Thyroid gland (tissue), 4 donors: ENCODE measurements around the gene TMSB10.

Source experiments
- POLR2A ChIP-seq, 2 donors: fragments of 450-650 bp; IDR thresholded peaks; one replicate each; pipeline ENCODE4 v1.6.1; 2017; ENCODE audit warnings: antibody characterized with exemption in 2 of 2, mild to moderate bottlenecking in 2 of 2, moderate library complexity in 1 of 2
- TF ChIP-seq, protein P1 (sequence below), 6 experiments: fragments of 200-600 bp in 3 of 6; fragments of 450-650 bp in 3 of 6; sonication (generic) in 3 of 6; IDR thresholded peaks; one replicate each; pipeline ENCODE4 v1.5.1; 2016 to 2019; ENCODE audit warnings: antibody characterized with exemption in 6 of 6, mild to moderate bottlenecking in 2 of 6, inconsistent platforms in 1 of 6, moderate library complexity in 1 of 6

GRCh38 chr2:84923009-84923408 lies 17.6 kb downstream of the TMSB10 start:
- TF ChIP-seq, protein P1, sequence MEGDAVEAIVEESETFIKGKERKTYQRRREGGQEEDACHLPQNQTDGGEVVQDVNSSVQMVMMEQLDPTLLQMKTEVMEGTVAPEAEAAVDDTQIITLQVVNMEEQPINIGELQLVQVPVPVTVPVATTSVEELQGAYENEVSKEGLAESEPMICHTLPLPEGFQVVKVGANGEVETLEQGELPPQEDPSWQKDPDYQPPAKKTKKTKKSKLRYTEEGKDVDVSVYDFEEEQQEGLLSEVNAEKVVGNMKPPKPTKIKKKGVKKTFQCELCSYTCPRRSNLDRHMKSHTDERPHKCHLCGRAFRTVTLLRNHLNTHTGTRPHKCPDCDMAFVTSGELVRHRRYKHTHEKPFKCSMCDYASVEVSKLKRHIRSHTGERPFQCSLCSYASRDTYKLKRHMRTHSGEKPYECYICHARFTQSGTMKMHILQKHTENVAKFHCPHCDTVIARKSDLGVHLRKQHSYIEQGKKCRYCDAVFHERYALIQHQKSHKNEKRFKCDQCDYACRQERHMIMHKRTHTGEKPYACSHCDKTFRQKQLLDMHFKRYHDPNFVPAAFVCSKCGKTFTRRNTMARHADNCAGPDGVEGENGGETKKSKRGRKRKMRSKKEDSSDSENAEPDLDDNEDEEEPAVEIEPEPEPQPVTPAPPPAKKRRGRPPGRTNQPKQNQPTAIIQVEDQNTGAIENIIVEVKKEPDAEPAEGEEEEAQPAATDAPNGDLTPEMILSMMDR (IDR thresholded peaks at IDR 0.05) = no peak
- TF ChIP-seq POLR2A (IDR thresholded peaks at IDR 0.05) = no peak
